Lung (tissue), 12 donors: ENCODE data around the gene THEMIS2. TPM values are rescaled to one million over a fixed set of nuclear protein-coding genes. Genes with fewer than 3 reads are reported as not detected.
"Not testable (repeated sequence)": the region's sequence is repeated elsewhere in the genome, so short reads cannot be mapped to it uniquely, and the experiment has no call there.

Experiments used
- ATAC-seq: fragments of 200-7000 bp; cut with Tn5 transposase; one replicate; pipeline ENCODE4 v1.9.1; 2020; ENCODE audit warnings: moderate number of reproducible peaks; ENCODE audit not compliant: insufficient read depth, low FRiP score
- DNase-seq, 3 donors: peaks; one replicate each; pipeline ENCODE4 v3.0.0-alpha.2; 2013 to 2017
- H3K27ac ChIP-seq, 2 donors: one replicate each; pipeline ENCODE4 v1.5.1; 2013; ENCODE audit warnings: mild to moderate bottlenecking in 2 of 2, moderate library complexity in 2 of 2, control low read depth in 1 of 2, inconsistent platforms in 1 of 2, low read depth in 1 of 2, low read length in 1 of 2
- H3K27me3 ChIP-seq, 3 donors: one replicate each; pipeline ENCODE4 v1.5.1; 2013; ENCODE audit warnings: low read length in 2 of 3; ENCODE audit not compliant: control insufficient read depth in 3 of 3, insufficient read depth in 3 of 3
- H3K36me3 ChIP-seq, 4 donors: one replicate each; pipeline ENCODE4 v1.5.1; 2013; ENCODE audit warnings: low read length in 4 of 4, mild to moderate bottlenecking in 1 of 4, moderate library complexity in 1 of 4; ENCODE audit not compliant: control insufficient read depth in 4 of 4, insufficient read depth in 4 of 4
- H3K4me1 ChIP-seq, 5 donors: one replicate each; pipeline ENCODE4 v1.5.1; 2013; ENCODE audit warnings: low read length in 5 of 5, mild to moderate bottlenecking in 2 of 5, moderate library complexity in 1 of 5; ENCODE audit not compliant: control insufficient read depth in 5 of 5, insufficient read depth in 5 of 5
- H3K4me3 ChIP-seq: one replicate; pipeline ENCODE4 v1.5.1; 2013; ENCODE audit warnings: mild to moderate bottlenecking, control low read depth, moderate library complexity
- H3K9ac ChIP-seq, 2 donors: one replicate each; pipeline ENCODE4 v1.5.1; 2013; ENCODE audit warnings: low read length in 2 of 2, control low read depth in 1 of 2; ENCODE audit not compliant: insufficient read depth in 1 of 2
- H3K9me3 ChIP-seq, 4 donors: one replicate each; pipeline ENCODE4 v1.5.1; 2013; ENCODE audit warnings: low read length in 3 of 4, mild to moderate bottlenecking in 1 of 4, moderate library complexity in 1 of 4; ENCODE audit not compliant: control insufficient read depth in 4 of 4, insufficient read depth in 3 of 4
- CTCF ChIP-seq: IDR thresholded peaks from 2 replicates; pipeline ENCODE4 v1.5.1; 2012; ENCODE audit warnings: mild to moderate bottlenecking; ENCODE audit errors: control extremely low read depth, extremely low read depth
- WGBS, 2 donors: extraction: QIAGEN DNeasy Blood & Tissue Kit; methylation state at CpG; one replicate each; pipeline ENCODE4 v1.1.7; 2013; 5-methylcytosine and 5-hydroxymethylcytosine counted together
- polyA plus RNA-seq, 2 donors: library from polyadenylated mRNA; stranded (reverse); fragments of 200-250 nt; gene quantifications; one replicate each; pipeline ENCODE4 v1.2.1, GENCODE V29; 2013
- total RNA-seq, 2 donors: library from RNA; depleted of rRNA in 1 of 2; stranded (reverse); fragments of >200 nt in 1 of 2; gene quantifications; one replicate each; pipeline ENCODE4 v1.2.1, GENCODE V29; 2014 to 2021
- donor health status: control.
- donor health status: control.
- donor health status: Bipolar disorder and iron deficiency.
- donor health status: healthy.
- donor health status: DM: yes; HTN: yes; CAD: no.

Gene THEMIS2
- total and polyA plus RNA-seq, 4 donors = 21.3 to 153 (median 71.8) TPM

GRCh38 chr1:27869719-27870085 is 2.6 kb upstream of the THEMIS2 start:
- 80 to 82% methylated on average over 1 of the region's 1 CpG for WGBS, 2 donors
- Histone ChIP-seq H3K9ac (no peak overlapping the region), H3K4me1 (peaks cover 0 to 6% (median 0%) of the 10 kb centered on the region in 5 donors), H3K36me3 (no peaks in the 10 kb centered on the region), H3K9me3 (no peaks in the 10 kb centered on the region), H3K27ac (no peak overlapping the region), H3K27me3 (peaks cover 0 to 6% (median 2%) of the 10 kb centered on the region in 3 donors), H3K4me3 (no peak overlapping the region)
- no peak for TF ChIP-seq CTCF
- no peak for ATAC-seq
- DNase-seq = no peak

GRCh38 chr1:27871076-27871475 is 1.3 kb upstream of the THEMIS2 start:
- not testable (repeated sequence) for H3K9me3 ChIP-seq, H3K27me3 ChIP-seq, ATAC-seq, H3K27ac ChIP-seq, H3K36me3 ChIP-seq, H3K9ac ChIP-seq, H3K4me1 ChIP-seq, H3K4me3 ChIP-seq, DNase-seq
- 92 to 97% methylated on average over 7 of the region's 7 CpGs for WGBS, 2 donors

- H3K4me1 ChIP-seq = peaks cover 0 to 6% (median 0%) of the 10 kb centered on the region in 5 donors
- ATAC-seq = no peak
These were observed 633 bp downstream of the THEMIS2 start for GRCh38 chr1:27872802-27873551.

More at GRCh38 chr1:27872802-27873551, 633 bp downstream of the THEMIS2 start:
- Histone ChIP-seq H3K27ac (peak overlapping the region in 1 of 2 donors; percentile 69), H3K27me3 (peaks cover 0 to 6% (median 2%) of the 10 kb centered on the region in 3 donors), H3K9ac (peak overlapping the region in 1 of 2 donors; percentile 49), H3K9me3 (no peaks in the 10 kb centered on the region), H3K36me3 (no peaks in the 10 kb centered on the region), H3K4me3 (peak overlapping the region; percentile 61)
- 10 to 12% methylated on average over 38 of the region's 38 CpGs for WGBS, 2 donors
- TF ChIP-seq CTCF = no peak
- no peak for DNase-seq
